Measurements from ENCODE around the gene TCF7L2. TPM values are rescaled to one million over a fixed set of nuclear protein-coding genes. Genes with fewer than 3 reads are reported as not detected.

TCF7L2 gene
- total RNA-seq, 2 donors from 2014 or later: 9.1 to 25.7 TPM

- intact Hi-C loops (cut with DNase I): no loop called here
- H3K27ac ChIP-seq: peak overlapping the region in 2 of 4 donors; percentile 12 to 40
- no peaks in the 10 kb centered on the region for H3K27me3 ChIP-seq
- no peaks in the 10 kb centered on the region for H3K36me3 ChIP-seq (replicated peaks in 1 of 2; ENCODE audit: insufficient read depth in 1 of 2, low read depth in 2 of 2)
- no peaks in the 10 kb centered on the region for H3K9me3 ChIP-seq
- TF ChIP-seq POLR2A (IDR thresholded peaks at IDR 0.05): no peak
- TF ChIP-seq, protein P1, sequence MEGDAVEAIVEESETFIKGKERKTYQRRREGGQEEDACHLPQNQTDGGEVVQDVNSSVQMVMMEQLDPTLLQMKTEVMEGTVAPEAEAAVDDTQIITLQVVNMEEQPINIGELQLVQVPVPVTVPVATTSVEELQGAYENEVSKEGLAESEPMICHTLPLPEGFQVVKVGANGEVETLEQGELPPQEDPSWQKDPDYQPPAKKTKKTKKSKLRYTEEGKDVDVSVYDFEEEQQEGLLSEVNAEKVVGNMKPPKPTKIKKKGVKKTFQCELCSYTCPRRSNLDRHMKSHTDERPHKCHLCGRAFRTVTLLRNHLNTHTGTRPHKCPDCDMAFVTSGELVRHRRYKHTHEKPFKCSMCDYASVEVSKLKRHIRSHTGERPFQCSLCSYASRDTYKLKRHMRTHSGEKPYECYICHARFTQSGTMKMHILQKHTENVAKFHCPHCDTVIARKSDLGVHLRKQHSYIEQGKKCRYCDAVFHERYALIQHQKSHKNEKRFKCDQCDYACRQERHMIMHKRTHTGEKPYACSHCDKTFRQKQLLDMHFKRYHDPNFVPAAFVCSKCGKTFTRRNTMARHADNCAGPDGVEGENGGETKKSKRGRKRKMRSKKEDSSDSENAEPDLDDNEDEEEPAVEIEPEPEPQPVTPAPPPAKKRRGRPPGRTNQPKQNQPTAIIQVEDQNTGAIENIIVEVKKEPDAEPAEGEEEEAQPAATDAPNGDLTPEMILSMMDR (IDR thresholded peaks at IDR 0.05): no peak
- peaks cover 29% of the 10 kb centered on the region for H3K4me1 ChIP-seq
- 35 to 44% methylated on average over 2 of the region's 2 CpGs for WGBS, 2 donors
- H3K4me3 ChIP-seq: no peak overlapping the region
- no peak for DNase-seq
- ATAC-seq: no peak
These were observed 77.2 kb downstream of the TCF7L2 start for GRCh38 chr10:113027230-113027573.

DNA sequence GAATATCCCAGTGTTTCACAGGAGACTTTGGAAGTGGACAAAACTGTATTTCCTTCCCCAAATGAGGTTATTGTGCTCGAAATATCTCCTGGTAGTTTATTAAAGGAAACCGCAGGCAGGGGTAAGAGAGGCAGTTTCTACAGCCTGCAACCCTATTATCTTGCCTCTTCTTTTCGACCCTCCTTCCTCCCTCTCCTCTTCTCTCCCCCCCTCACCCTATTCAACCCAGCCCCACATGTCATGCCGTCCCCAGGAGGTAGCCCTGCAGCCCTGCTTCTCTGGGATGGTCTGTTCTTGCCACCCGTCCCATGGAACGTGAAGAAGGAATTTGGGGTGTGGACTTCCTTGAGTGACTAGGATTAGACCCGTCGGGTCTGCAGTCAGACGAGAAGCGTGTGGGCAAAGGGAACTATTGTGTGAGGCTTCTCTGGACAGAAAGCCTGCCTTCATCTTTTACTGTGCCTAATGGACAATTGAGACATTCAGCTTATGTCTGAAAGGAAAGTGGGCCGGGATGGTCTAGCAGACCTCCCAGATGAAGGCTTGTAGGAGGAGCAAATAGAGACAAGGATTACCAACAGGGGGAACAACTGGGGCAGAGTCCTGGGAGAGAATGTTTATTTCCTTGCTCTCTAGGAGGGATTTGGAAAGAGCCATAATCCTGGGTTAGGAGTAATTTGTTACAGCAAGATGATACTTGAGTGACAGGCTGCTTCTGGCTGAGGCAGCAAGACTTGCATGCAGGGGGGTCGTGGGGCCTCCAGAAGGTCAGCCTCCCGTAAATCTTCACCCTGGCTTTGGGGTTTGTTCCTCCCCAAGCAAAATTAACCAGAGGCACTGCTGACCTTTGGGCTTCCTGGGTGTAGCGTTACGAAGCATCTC is 77.8 kb downstream of the TCF7L2 start:
- ATAC-seq (peak; percentile 38), DNase-seq (no peak)
- H3K27ac ChIP-seq: peak overlapping the region in 2 of 4 donors; percentile 12 to 40
- H3K27me3 ChIP-seq: no peaks in the 10 kb centered on the region
- no peaks in the 10 kb centered on the region for H3K9me3 ChIP-seq
- intact Hi-C loops (cut with DNase I): no loop called here
- peaks cover 28% of the 10 kb centered on the region for H3K4me1 ChIP-seq
- TF ChIP-seq POLR2A (IDR thresholded peaks at IDR 0.05): no peak
- TF ChIP-seq, protein P1 (IDR thresholded peaks at IDR 0.05): no peak
- no peak overlapping the region for H3K4me3 ChIP-seq
- WGBS, 2 donors: 50 to 65% methylated on average over 15 of the region's 15 CpGs
- H3K36me3 ChIP-seq (replicated peaks in 1 of 2; ENCODE audit: insufficient read depth in 1 of 2, low read depth in 2 of 2): no peaks in the 10 kb centered on the region

GRCh38 chr10:113028456-113029440 is 78.7 kb downstream of the TCF7L2 start:
- TF ChIP-seq, protein P1 (IDR thresholded peaks at IDR 0.05): no peak
- Histone ChIP-seq H3K4me3 (no peak overlapping the region), H3K36me3 (replicated peaks in 1 of 2; ENCODE audit: insufficient read depth in 1 of 2, low read depth in 2 of 2) (no peaks in the 10 kb centered on the region), H3K9me3 (no peaks in the 10 kb centered on the region), H3K27ac (peak overlapping the region in 2 of 4 donors; percentile 12 to 40), H3K27me3 (no peaks in the 10 kb centered on the region), H3K4me1 (peaks cover 28% of the 10 kb centered on the region)
- DNase-seq (no peak), ATAC-seq (no peak)
- intact Hi-C loops (cut with DNase I): no loop called here
- WGBS, 2 donors: 82 to 83% methylated on average over 9 of the region's 9 CpGs

- H3K27ac ChIP-seq: no peak overlapping the region
- H3K4me1 ChIP-seq: peaks cover 34% of the 10 kb centered on the region
- H3K4me3 ChIP-seq: no peak overlapping the region
- WGBS, 2 donors: 75 to 91% methylated on average over 1 of the region's 1 CpG
- no peaks in the 10 kb centered on the region for H3K36me3 ChIP-seq (replicated peaks in 1 of 2; ENCODE audit: insufficient read depth in 1 of 2, low read depth in 2 of 2)
- H3K9me3 ChIP-seq: no peaks in the 10 kb centered on the region
- TF ChIP-seq, protein P1 (IDR thresholded peaks at IDR 0.05): no peak
- TF ChIP-seq POLR2A (IDR thresholded peaks at IDR 0.05): no peak
- DNase-seq (no peak), ATAC-seq (no peak)
- no peaks in the 10 kb centered on the region for H3K27me3 ChIP-seq
- intact Hi-C loops (cut with DNase I): no loop called here
These were observed 80.4 kb downstream of the TCF7L2 start for GRCh38 chr10:113030453-113030852.

All from body of pancreas (tissue), 4 donors.